Activated CD4-positive, alpha-beta T cell treated with anti-CD3 and anti-CD28 coated beads, Interleukin-2, amount 10 ng/mL, durations not matched to agents 7 days and 5 days (primary cell): ENCODE data around the gene MYBPC3. TPM values are rescaled to one million over a fixed set of nuclear protein-coding genes. Genes with fewer than 3 reads are reported as not detected.
A peak's percentile ranks its signal among the peaks of the same experiment; 100 is the strongest.

Experiments
- CTCF ChIA-PET: fragments of 350-600 bp; sonication (Branson Sonifier 250); formaldehyde crosslinking; loops from one replicate; lab custom pipeline; 2021; ENCODE audit warnings: antibody characterized with exemption; lab: Charles Lee
- POLR2A ChIA-PET: fragments of 350-600 bp; sonication (Branson Sonifier 250); formaldehyde crosslinking; loops from one replicate; lab custom pipeline; 2021; ENCODE audit warnings: antibody characterized with exemption; lab: Charles Lee
- DNase-seq: peaks from one replicate; pipeline ENCODE4 v3.0.0-alpha.2; 2020
- H3K27ac Mint-ChIP-seq: one replicate; pipeline ENCODE4 v1.8.0; 2021; ENCODE audit warnings: mild to moderate bottlenecking, moderate library complexity, mixed read lengths
- H3K27me3 Mint-ChIP-seq: one replicate; pipeline ENCODE4 v1.8.0; 2021; ENCODE audit warnings: mixed read lengths
- H3K36me3 Mint-ChIP-seq: one replicate; pipeline ENCODE4 v1.8.0; 2021; ENCODE audit warnings: low read depth, mixed read lengths
- H3K4me1 Mint-ChIP-seq: one replicate; pipeline ENCODE4 v1.8.0; 2021; ENCODE audit warnings: mixed read lengths
- H3K4me3 Mint-ChIP-seq: one replicate; pipeline ENCODE4 v1.8.0; 2021; ENCODE audit warnings: mild to moderate bottlenecking, moderate library complexity, mixed read lengths
- H3K9me3 Mint-ChIP-seq: one replicate; pipeline ENCODE4 v1.8.0; 2021; ENCODE audit warnings: mixed read lengths
- total RNA-seq, 2 experiments: library from RNA; stranded (reverse); gene quantifications; one replicate each; pipeline ENCODE4 v1.2.3, GENCODE V29; 2021

MYBPC3 gene
- total RNA-seq, 2 experiments from 2014 or later: not detected

- Mint-ChIP-seq H3K27me3 (no peaks in the 10 kb centered on the region), H3K4me1 (peaks cover 7% of the 10 kb centered on the region), H3K4me3 (no peak overlapping the region), H3K36me3 (no peaks in the 10 kb centered on the region), H3K27ac (peak overlapping the region; percentile 20), H3K9me3 (no peaks in the 10 kb centered on the region)
- DNase-seq: no peak
- ChIA-PET CTCF (interaction anchor here (5.8 kb wide), 1 partner anchor 13 kb away, joined by 26 read pairs; no protein-coding TSS in a partner anchor), POLR2A (no interaction called here)
Measured at GRCh38 chr11:47378836-47379170, 26.3 kb upstream of the MYBPC3 start.

DNA sequence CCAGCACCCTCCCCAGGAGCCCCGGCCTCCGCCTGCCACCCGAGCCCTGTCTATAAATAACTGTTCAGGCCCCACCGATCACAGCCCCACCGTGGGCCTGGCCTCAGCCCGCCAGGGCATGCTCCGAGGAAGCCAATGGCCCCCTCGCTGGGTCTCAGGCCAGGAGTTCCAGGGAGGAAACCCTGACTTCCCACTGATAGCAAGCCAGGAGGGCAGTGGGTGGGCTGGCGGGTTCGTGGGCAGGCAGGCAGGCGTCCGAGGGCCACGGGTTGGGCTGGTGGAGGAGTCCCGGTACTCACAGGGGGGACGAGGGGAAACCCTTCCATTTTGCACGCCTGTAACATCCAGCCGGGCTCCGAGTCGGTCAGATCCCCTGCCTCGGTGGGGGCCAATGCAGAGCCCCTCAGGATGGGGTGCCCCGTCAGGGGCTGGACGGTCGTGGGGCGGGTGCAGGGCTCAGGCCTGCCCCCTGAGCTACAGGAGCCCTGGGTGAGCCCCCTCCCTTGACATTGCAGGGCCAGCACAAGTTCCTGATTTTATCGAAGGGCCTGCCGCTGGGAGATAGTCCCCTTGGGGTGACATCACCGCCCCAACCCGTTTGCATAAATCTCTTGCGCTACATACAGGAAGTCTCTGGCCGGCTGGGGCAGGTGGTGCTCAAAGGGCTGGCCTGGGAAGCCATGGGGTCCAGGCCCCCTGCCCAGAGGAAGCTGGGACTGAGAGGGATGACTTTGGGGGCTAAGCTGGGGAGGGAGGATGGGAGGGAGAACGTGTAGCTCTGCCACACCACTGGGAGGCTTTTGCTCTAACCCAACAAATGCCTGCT, 25.7 kb upstream of the MYBPC3 start, which contains the start of gene SPI1:
Gene SPI1, minus strand, starts transcription at position 538 of the 826 bp plus-strand sequence. Its CDS starts 194 bp downstream, at position 344.
- Mint-ChIP-seq H3K36me3 (no peaks in the 10 kb centered on the region), H3K27me3 (no peaks in the 10 kb centered on the region), H3K9me3 (no peaks in the 10 kb centered on the region), H3K27ac (peak within 1 kb of the TSS; percentile 20), H3K4me3 (no peak within 1 kb of the TSS), H3K4me1 (peaks cover 7% of the 10 kb centered on the region)
- DNase-seq: no peak
- ChIA-PET POLR2A (no interaction called here), CTCF (interaction anchor here (5.8 kb wide), 1 partner anchor 14 kb away, joined by 26 read pairs; no protein-coding TSS in a partner anchor)

DNA sequence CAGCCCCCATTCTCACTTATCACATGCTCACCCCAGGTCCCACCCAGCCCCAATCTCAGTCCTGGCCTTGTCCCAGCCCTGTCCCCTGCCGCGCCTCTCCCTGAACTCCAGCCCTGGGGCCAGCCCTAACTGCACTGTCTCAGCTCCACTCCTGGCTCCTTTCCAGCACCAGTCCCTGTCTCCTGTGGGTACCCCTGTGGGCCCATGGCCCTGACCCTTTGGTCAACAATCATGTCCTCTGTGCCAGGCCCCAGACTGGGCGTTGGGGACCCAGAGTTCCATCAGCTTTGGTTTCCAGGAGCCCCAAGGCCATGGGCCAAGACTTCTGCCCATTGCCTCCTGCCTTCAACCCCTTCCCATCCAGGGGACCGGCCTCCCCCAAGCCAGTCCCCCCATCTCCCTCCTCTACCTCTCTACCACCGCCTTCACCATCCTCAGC, 25.1 kb upstream of the MYBPC3 start:
- POLR2A ChIA-PET: no interaction called here
- H3K4me3 Mint-ChIP-seq: no peak overlapping the region
- CTCF ChIA-PET: interaction anchor here (5.8 kb wide), 1 partner anchor 14 kb away, joined by 26 read pairs; no protein-coding TSS in a partner anchor
- H3K9me3 Mint-ChIP-seq: no peaks in the 10 kb centered on the region
- H3K36me3 Mint-ChIP-seq: no peaks in the 10 kb centered on the region
- no peaks in the 10 kb centered on the region for H3K27me3 Mint-ChIP-seq
- peaks cover 7% of the 10 kb centered on the region for H3K4me1 Mint-ChIP-seq
- no peak overlapping the region for H3K27ac Mint-ChIP-seq
- DNase-seq: no peak

DNA sequence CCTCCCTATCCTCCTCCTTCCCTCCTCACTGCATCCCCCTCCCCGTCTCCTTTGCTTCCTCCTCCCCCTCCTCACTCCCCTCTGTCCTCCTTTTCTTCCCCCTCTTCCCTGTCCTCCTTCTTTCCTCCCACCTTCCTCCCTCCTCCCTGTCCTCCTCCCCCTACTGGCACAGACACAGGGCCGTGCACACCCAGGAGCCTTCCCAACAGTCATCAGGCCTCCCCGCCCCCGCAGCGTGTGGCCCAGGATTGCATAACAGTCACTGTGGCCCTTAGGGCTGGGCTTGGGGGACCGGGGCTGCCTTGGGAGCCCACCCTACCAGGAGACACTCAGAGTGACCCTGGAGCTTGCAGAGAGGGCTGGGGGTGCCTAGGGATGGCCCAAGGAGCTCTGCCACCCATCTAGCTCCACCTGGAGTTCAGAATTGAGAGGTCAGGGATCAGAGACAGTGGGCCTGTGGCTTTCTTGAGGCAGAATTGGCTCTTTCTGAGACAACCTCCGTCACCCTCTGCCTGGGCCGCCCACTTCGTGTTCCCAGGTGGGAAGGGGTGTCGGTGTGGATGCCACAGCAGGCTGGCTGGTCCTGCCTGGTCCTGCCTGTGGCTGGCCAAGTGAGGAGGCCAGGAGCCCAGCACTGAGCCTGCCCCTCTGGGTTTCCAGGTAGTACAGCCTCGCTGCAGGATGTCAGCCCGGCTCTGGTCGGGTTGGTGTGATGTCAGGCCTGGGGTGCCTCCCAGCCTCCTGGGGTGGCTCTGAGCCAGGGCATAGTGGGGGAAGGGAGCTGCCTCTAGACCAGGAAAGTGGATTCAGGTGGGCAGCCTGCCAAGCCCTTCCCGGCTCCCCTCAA, 24.2 kb upstream of the MYBPC3 start:
- Mint-ChIP-seq H3K9me3 (no peaks in the 10 kb centered on the region), H3K27me3 (no peaks in the 10 kb centered on the region), H3K27ac (no peak overlapping the region), H3K4me1 (peaks cover 6% of the 10 kb centered on the region), H3K4me3 (no peak overlapping the region), H3K36me3 (no peaks in the 10 kb centered on the region)
- DNase-seq: no peak
- POLR2A ChIA-PET: no interaction called here
- CTCF ChIA-PET: interaction anchor here (5.8 kb wide), 1 partner anchor 15 kb away, joined by 26 read pairs; no protein-coding TSS in a partner anchor

DNA sequence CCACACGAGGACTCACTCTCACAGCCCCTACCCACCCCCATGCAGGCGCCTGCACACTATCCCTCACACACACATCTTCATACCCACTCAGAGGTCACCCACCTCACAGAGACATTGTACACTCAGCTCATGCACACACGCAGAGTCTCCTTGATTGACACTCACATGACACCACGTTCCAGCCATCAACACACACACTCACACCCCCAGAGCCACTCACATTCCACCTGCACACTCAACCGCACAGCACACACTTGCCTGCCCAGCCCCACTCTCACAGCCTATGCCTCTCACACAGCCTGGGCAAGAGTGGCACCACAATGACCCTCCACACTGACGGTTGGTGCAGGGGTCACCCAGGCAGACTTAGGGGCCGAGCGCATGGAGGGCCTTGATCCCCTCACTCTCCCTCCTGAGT, 23.6 kb upstream of the MYBPC3 start:
- peaks cover 6% of the 10 kb centered on the region for H3K4me1 Mint-ChIP-seq
- no peak overlapping the region for H3K27ac Mint-ChIP-seq
- no peaks in the 10 kb centered on the region for H3K9me3 Mint-ChIP-seq
- no peaks in the 10 kb centered on the region for H3K36me3 Mint-ChIP-seq
- POLR2A ChIA-PET: interaction anchor here (0.6 kb wide), 1 partner anchor 1003 kb away, joined by 5 read pairs; no protein-coding TSS in a partner anchor
- no peak overlapping the region for H3K4me3 Mint-ChIP-seq
- CTCF ChIA-PET: interaction anchor here (5.8 kb wide), 1 partner anchor 16 kb away, joined by 26 read pairs; no protein-coding TSS in a partner anchor
- H3K27me3 Mint-ChIP-seq: no peaks in the 10 kb centered on the region
- DNase-seq: no peak

- Mint-ChIP-seq H3K27me3 (no peaks in the 10 kb centered on the region), H3K4me1 (peaks cover 6% of the 10 kb centered on the region), H3K27ac (no peak overlapping the region), H3K9me3 (no peaks in the 10 kb centered on the region), H3K4me3 (no peak overlapping the region), H3K36me3 (no peaks in the 10 kb centered on the region)
- CTCF ChIA-PET: interaction anchor here (2.6 kb wide), 1 partner anchor 32 kb away, joined by 8 read pairs; no protein-coding TSS in a partner anchor
- no peak for DNase-seq
- POLR2A ChIA-PET: interaction anchor here (0.6 kb wide), 1 partner anchor 1002 kb away, joined by 5 read pairs; no protein-coding TSS in a partner anchor
Measured at GRCh38 chr11:47375546-47376085, 23.1 kb upstream of the MYBPC3 start.

DNA sequence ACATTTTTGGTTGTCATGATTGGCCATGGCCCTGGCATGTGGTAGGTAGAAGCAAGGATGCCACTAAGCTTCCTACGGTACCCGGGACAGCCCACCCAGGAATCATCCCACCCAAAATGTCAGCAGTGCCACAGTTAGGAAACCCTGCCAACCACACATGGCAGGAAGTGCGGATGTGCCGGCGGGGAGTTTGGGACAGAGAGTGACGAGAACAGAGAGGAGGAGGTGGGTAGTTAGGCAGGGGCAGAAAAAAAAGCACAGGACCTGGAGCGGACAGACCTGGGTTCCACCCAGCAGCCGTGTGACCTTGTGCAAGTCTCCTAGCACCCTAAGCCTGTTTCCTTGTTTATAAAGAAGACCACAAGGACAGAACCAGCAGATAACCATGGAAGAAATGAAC, 22.5 kb upstream of the MYBPC3 start:
- DNase-seq: no peak
- H3K4me3 Mint-ChIP-seq: no peak overlapping the region
- peaks cover 6% of the 10 kb centered on the region for H3K4me1 Mint-ChIP-seq
- no peaks in the 10 kb centered on the region for H3K9me3 Mint-ChIP-seq
- CTCF ChIA-PET: interaction anchor here (0.9 to 3.1 kb wide), 9 partner anchors 10 to 79 kb away, joined by 3 to 29 read pairs (median 8); no protein-coding TSS in a partner anchor
- no peaks in the 10 kb centered on the region for H3K36me3 Mint-ChIP-seq
- no peaks in the 10 kb centered on the region for H3K27me3 Mint-ChIP-seq
- H3K27ac Mint-ChIP-seq: no peak overlapping the region
- POLR2A ChIA-PET: no interaction called here

DNA sequence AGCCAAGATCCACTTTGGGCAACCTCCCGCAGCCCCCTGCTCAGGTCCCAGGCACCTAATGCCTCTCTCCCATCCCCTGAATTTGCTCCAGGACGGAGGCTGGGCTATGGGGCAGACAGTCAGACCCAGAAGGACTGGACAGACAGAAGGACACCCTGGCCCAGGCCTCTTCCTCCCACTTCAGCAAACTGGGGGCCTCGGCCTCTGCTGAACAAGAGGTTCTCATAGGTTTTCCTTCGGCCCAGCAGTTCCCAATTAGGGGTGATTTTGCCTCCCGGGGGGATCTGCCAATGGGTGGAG, 22.2 kb upstream of the MYBPC3 start:
- Mint-ChIP-seq H3K36me3 (no peaks in the 10 kb centered on the region), H3K4me1 (peaks cover 8% of the 10 kb centered on the region), H3K4me3 (no peak overlapping the region), H3K27ac (no peak overlapping the region), H3K27me3 (no peaks in the 10 kb centered on the region), H3K9me3 (no peaks in the 10 kb centered on the region)
- DNase-seq: no peak
- POLR2A ChIA-PET: no interaction called here
- CTCF ChIA-PET: interaction anchor here (0.7 to 3.5 kb wide), 20 partner anchors 8 to 187 kb away, joined by 3 to 29 read pairs (median 4); no protein-coding TSS in a partner anchor

- peak; percentile 86 for DNase-seq
- POLR2A ChIA-PET: interaction anchor here (0.6 kb wide), 1 partner anchor 19 kb away, joined by 3 read pairs; no protein-coding TSS in a partner anchor
- CTCF ChIA-PET: interaction anchor here (0.7 to 3.5 kb wide), 25 partner anchors 9 to 187 kb away, joined by 3 to 29 read pairs (median 4); no protein-coding TSS in a partner anchor
- Mint-ChIP-seq H3K27me3 (no peaks in the 10 kb centered on the region), H3K9me3 (no peaks in the 10 kb centered on the region), H3K4me1 (peaks cover 13% of the 10 kb centered on the region), H3K36me3 (no peaks in the 10 kb centered on the region), H3K4me3 (no peak overlapping the region), H3K27ac (no peak overlapping the region)
Measured at GRCh38 chr11:47373876-47374719, 21.6 kb upstream of the MYBPC3 start.

GRCh38 chr11:47372422-47372821, 19.9 kb upstream of the MYBPC3 start:
- H3K27ac Mint-ChIP-seq: no peak overlapping the region
- no peak overlapping the region for H3K4me3 Mint-ChIP-seq
- peaks cover 11% of the 10 kb centered on the region for H3K4me1 Mint-ChIP-seq
- CTCF ChIA-PET: interaction anchor here (0.7 to 3.5 kb wide), 4 partner anchors 10 to 40 kb away, joined by 3 to 29 read pairs (median 12); no protein-coding TSS in a partner anchor
- DNase-seq: no peak
- no peaks in the 10 kb centered on the region for H3K36me3 Mint-ChIP-seq
- POLR2A ChIA-PET: no interaction called here
- no peaks in the 10 kb centered on the region for H3K9me3 Mint-ChIP-seq
- no peaks in the 10 kb centered on the region for H3K27me3 Mint-ChIP-seq

DNA sequence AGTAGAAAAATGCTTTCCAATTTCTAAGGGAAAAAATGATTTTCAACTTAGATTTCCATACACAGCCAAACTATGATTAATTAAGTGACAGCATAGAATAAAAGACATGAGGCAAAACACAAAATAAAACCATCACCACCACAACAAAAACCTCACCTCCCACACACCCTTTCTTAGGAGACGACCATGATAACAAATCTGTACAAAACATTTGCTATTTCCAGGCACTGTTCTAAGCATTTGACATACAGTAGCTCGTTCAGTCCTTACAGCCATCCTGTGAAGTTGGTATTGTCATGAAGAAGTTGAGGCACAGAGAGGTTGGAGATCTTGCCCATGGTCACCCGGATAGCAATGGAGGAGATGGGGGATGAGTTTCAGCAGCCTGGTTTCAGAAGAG, 17.2 kb upstream of the MYBPC3 start:
- Mint-ChIP-seq H3K27ac (no peak overlapping the region), H3K36me3 (no peaks in the 10 kb centered on the region), H3K4me1 (peaks cover 11% of the 10 kb centered on the region), H3K4me3 (no peak overlapping the region), H3K27me3 (peaks cover 3% of the 10 kb centered on the region), H3K9me3 (no peaks in the 10 kb centered on the region)
- POLR2A ChIA-PET: no interaction called here
- CTCF ChIA-PET: interaction anchor here (0.6 to 1.6 kb wide), 5 partner anchors 10 to 125 kb away, joined by 3 to 7 read pairs (median 4); no protein-coding TSS in a partner anchor
- DNase-seq: no peak
